ENCODE data around the gene STAC2.
A peak's percentile ranks its signal among the peaks of the same experiment; 100 is the strongest.

The STAC2 gene

DNA sequence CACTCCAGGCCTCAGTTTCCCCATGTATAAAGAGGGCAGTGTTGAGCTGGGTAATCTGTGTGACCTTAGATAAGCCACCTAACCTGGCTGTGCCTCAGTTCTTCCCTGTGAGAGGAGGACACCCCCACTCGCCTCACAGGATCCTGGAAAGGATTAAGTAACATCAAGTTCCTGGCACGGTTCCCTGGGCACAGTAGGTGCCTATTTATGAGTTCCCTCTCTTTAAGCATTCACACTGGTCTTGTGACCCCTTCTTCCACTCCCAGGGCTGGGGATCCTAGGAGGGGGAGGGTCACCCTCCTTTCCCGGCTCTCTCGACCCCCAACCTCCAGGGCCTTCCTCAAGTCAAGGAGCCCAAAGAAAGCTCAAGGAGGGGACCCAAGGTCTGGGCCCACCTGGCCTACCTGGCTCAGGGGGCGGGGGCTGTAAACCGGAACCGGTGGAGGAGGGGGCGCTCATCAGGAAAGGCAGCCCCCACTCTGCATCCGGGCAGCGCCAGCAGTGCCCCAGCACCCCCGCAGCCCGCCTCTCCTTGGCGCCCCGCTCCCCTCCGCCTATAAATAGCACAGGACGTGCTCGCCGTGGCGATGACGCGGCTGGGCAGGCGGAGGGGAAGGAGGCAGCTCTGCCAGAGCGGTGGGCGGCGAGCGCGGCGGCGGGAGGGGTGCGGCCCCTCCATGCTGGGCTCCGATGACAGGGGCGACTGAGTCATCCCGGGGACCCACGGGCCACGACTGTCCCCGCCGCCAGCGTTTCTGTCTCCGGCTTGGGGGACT, 16.2 kb downstream of the STAC2 start:
- DNase-seq, result no peak

DNA sequence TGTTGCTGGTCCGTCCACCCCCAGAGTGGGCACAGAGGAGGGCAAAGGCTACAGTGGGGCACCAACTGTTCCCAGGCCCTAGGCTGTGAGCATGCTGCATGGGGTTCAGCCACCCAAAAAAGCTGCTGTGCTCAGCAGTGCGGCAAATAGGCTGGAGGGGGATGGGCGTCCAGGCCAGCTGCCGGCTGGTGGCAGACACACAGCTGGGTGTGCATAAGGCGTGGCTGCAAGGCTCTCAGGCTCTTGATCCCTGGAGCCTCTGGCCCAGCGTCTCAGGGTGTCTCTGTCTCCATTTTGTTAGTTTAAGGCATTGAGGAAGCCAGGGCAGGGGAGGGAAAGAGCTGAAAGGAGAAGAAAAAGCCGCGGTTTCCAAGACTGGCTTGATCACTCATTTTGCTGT, 16.9 kb downstream of the STAC2 start:
- no peak for DNase-seq

DNA sequence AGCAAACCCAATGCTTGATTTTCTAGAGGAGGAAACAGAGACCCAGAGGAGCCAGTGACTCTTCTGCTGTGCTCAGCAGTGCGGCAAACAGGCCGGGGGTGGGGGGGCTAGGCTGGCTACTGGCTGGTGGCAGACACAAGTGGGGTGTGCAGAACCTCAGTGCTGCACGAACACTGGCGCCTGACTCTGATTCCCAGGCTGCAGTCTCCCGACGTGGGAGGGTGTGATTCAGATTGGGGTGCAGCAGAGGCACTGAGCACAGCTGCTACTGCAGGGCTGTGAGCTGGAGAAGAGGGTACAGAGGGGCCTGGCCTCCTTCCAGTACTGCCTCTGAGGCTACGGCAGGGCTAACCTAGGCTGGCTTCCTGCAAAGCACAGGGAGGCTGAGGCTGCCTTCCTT, 17.6 kb downstream of the STAC2 start:
- DNase-seq, result no peak

DNA sequence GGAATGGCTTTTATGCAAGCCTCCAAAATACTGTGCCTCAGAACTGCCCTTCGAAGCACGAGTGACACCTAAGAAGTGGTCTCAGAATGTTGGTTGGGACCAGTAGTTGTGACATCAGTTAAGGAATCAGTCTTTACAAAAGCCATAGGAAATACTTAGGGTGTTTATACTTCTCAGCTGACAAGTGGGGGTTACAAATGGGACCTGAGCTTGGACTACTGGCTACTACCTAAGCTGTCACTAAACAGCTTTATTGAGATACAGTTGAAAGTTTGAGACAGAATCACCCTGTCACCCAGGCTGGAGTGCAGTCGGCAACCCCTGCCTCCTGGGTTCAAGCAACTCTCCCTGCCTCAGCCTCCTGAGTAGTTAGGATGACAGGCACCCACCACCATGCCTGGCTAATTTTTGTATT, 20.6 kb downstream of the STAC2 start:
- no peak for DNase-seq

DNA sequence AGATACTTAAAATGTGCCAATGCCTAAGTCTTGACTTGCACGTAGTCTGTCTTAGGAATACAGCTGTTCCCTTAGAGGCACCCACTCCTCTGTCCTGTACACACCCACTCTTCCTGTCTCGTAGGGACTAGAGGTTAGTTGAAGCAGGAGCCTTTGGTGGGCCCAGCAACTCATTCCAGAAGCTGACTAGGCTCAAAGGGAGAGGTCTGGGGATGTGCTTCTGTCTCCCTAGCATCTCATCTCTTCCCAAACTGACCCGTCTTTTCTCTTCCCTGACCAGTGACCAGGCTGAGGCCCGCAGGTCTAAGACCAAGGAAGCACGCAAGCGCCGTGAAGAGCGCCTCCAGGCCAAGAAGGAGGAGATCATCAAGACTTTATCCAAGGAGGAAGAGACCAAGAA, 21.5 kb downstream of the STAC2 start:
- no peak for DNase-seq

DNA sequence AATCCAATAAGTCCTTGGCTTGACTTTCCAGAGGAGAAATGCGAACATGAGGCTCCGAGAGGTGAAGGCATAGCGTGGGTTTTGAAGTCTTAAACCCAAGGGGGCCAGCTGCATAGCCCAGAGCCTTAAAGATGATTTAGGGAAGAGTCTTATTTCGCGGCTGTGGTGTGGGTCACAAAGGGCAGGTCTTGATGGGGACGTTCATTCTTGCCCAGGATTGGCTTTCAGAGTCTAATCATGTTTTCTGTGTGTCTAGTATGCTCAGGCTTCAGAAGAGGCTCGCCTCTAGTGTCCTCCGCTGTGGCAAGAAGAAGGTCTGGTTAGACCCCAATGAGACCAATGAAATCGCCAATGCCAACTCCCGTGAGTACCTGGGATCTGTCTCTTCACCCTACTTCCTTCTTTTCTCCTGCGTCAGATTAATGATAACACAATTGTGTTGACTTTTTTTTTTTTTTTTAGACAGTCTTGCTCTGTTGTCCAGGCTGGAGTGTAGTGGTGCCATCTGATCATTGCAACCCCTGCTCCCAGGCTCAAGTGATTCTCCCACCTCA, 24.7 kb downstream of the STAC2 start:
- no peak for DNase-seq

DNA sequence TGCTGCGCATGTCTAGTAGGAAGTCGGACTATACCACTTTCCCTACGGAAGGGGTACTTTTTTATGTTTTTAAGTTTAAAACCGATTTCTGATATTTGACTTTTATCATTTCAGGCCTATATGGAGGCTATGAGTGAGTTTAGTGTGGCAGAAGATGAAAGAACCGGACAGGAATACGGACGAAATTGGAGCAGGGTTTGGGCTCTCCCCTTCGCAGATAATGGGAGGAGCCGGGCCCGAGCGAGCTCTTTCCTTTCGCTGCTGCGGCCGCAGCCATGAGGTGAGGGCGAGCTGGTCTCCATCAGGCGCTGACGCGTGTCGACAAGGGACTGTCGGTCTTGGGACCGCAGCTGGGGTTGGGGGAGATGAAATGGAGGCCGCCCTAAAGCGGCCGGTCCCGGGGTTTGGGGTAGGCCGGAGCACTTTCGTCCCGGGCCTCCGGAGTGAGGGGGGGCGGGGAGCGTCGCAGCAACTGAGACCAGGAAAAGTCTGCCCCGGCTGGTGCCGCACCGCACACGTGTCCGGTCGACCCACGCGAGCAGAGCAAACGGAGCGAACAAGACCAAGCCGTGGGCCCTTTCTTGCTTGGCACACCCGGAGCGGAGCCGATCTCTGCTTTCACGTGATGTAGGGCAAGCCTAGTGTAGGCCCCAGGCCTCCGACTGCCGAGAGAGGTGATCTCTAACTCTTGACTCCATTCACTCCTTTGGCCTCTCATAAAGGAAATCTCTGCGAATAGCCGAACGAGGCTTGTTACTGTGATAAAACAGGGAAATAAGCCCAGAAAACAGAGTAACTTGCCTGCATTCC, 25.5 kb downstream of the STAC2 start, which contains the start of gene RPL19:
RPL19 (plus strand) TSS at position 214 of the 810 bp plus-strand sequence; CDS start at position 276, 62 bp downstream.
- DNase-seq, result no peak

DNA sequence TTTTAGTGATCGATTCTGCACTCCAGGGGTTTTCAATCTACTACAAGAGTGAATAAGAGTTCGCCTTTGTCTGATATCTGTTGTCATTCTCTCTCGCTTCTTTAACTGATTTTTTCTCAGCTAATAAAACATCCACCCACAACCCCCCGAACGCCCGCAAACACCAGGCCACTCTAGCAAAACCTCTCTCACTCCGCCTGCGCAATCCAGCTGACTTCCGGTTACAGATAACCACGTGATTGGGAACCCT, 26.0 kb downstream of the STAC2 start:
- peak; percentile 90 for DNase-seq

DNA sequence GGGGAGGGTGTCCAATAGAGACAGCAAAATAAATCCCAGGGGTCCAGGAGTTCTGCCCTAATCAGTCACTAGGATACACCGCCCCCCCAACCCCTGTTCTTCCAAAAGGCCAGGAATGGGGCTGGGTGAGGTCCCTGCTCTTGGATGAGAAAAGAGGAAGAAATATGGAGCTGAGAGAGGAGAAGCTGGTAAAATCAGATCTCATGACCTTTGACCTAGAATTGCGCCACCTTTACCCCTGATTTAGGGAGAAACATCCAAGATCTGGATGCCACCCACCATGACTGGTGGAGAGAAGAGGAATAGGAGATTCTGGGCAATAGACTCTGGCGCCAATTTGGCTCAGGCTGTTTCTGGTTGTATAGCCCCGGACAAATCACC, 27.6 kb downstream of the STAC2 start:
- DNase-seq, result no peak

DNA sequence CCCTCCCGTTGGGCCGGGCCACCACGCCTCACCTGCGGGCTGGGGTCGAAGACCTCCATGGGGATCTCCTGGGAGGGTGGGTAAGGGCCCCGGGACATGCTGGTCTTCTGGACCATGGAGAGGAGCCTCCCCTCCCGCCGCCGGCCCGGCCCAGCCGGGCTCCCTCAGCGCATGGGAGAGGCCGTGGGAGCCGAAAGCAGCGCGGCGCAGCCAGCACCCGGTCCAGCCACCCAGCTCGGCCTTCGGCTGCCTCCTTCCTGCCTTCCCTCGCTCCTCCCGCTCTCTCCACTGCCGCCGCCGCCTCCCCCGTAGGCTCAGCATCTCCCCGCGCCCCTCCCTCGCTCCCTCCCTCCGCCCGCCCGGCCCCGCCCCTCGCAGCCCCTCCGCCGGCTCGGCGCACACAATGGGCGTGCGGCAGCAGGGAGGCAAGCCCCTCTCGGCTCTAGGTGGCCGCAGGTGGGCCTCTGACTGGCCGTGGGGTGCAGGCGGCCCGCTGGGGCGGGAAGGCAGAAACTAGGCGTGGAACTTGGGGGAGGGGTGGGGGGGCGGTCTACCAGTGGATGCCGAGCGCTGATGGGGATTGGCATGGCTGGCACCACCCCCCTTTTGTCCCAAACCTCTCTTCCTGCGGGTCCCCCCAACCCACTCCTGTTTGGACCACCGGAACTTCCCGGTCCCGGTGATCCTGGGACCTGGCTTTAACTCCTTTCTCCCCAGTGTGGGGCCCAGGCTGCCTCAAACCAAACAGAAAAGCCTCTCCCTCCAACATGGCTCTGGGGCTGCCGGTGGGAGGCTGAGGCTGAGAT, 28.2 kb downstream of the STAC2 start, which contains the start of gene CACNB1:
CACNB1 (minus strand) TSS at position 290 of the 806 bp plus-strand sequence; CDS start at position 116, 174 bp downstream.
- peak; percentile 24 for DNase-seq

DNA sequence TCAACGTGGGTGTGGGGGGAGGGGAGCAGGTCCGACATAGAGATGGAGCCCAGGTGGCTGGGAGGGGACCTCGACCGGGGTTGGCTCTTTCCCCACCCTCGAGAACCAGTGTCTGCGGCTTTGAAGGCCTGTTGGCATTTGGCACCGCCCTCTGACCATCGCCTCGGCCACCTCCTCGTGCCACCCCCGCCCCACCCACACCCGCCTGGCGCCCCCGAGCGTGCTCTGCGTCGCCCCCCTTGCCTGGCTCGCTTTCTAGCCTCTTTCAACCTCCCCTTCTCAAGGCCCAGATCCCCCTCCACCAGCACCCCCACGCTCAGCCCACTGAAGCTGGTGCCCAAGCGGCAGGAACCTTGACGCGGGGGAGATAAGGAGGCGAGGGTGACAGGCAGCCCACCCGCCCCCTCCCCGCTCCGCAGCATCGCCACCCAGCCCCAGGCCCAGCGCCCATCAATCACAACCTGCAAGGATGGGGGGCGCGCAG, 28.9 kb downstream of the STAC2 start:
- no peak for DNase-seq

DNA sequence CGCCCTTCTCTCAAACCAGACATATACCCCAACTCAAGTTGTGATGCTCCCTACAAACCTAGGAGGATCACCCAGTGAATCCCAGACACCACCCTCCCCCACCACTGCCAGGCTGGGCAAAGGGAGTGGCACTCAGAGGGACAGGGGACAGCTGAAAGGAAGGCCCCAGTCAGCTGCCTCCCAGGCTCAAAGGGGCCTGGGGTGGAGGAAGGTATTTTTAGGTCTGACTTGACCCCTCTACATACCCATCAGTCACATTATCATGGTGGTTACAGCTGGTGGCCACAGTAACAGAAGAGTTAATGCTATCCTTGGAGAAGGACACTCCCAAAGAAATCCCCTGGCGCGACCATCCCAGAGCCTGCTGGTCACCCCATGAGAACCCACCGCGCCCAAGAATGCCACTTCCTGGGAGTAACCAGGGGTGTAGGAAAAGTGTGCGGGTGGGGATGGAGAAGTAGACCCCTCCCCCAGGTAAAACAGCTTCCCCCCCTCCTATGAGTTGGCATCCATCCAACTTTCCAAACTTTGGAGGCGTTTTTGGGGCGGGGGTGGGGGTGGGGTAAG, 29.4 kb downstream of the STAC2 start:
- DNase-seq, result no peak

DNA sequence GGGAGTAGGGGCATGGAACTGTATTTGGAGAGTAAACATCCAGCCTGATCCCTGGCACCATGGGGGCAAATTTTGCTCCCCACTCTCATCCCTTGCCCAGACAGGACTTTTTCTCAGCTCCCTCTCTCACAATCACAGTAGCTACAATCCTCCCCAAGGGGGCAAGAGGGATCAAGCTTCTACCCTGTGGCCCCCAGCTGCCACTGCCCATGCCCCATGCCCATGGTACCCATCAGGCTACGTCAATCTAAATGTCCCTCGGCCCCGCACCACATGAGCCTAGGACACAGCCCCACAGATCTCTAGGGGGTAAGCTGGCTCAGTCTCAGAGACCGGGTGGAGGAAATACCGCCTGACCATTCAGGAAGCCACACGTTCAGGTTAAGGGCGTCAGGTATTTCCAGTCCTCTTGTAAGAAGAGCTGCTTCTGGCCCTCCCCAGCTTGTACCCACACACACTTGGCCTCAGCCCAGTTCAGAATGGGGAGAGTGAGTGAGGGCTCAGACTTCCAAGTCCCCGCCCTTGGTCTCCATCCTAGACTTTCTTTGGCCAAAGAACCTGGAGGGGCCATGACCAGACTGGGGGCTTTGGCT, 30.1 kb downstream of the STAC2 start:
- DNase-seq, result no peak

DNA sequence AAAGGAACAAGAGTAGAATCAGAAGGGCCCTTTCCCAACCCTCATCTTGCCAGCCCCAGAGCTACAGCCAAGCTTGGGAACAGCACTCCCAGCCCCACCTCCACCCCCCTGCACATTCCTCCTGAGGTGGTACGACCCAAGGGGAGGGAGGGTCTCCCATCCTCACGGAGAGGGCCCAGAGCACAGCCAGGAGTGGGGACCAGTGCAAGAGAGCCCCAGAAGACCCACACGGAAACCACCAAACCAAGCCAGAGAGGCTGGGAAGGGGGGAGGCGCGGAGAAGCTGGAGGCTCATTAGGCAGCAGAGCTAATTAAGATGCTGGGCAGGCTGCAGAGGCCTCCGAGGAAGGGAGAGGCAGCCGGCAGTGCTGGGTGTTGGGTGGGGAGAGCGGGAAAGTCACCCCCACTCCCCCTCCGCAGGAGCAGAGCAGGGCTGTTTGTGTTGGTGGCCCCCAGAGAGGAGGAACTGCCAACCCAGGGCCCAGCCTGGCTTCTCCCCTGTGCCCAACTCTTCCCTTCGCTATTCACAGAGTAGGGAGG, 30.7 kb downstream of the STAC2 start:
- no peak for DNase-seq

DNA sequence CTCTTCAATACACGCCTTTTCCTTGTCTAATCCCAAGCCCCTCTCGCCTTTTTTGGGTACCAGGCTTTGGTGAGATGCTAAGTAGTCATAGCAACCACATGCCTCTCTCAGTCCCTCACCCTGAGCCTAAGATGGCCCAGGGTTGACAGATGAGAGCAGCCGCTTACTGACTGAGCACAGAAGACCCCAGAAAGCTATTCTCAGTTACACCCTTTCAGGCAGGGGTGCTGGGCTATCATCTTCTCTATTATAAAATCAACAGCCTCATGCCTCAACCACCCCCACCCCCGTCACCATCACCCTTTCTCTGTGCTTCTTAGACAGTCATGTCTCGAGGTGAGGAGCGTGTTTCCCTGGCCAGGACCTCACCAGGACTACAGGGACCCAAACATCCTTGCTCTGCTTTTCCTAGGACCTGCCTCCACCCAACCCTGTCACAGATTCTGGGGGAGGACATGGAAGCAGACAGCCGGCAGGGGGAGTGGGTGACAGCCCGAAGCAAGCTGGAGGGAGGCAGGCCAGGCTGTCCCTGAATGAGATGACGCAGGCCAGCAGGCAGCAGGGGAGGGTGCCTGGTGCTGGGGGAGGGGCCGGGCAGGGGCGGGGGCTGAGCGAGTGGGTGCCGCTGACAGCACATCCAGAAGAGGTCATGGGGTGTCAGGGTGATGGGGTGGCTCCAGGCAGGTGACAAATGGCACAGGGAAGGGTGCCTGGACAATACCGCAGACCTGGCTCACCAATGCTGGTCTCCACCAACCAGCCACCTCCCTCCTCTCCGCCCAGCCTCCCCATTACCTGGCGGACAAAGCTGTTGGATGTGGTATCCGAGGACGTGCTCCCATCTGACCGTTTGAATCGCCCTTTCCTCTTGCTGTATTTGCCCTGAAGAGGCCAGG, 31.4 kb downstream of the STAC2 start:
- no peak for DNase-seq

DNA sequence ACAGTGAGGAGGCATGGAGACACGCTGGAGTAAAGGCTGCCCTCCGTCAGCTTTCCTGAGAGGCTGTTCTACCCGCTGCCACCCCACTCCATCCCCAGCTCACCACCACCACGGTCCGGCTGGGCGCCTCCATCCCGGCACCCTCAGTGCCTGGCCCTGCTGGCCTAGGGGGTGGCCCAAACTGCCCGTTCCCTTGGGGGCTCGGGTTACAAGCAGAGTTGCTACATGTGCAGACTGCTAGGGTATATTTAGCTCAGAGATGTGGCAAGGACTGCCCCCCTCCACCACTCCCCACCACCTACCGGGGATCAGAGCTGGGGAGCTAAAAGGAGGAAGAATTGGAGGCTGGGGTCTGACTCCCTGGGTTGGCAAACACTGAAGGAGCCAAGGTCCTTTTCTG, 32.4 kb downstream of the STAC2 start:
- no peak for DNase-seq

DNA sequence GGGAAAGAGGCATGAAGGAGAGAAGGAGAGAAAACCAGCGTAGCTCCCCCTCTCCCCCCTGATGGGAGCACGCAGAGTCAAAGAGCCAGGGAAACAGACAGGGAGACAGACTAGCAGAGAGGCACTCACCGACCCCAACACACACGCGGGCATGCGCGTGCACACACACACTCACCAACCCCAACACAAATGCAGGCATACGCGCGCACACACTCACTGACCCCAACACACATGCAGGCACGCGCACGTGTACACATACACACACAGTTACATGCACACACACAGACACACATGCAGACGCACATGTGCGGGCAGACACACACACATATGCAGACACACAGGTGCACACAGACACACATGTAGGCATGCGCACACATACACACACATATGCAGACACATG, 32.8 kb downstream of the STAC2 start:
- DNase-seq, result no peak

DNA sequence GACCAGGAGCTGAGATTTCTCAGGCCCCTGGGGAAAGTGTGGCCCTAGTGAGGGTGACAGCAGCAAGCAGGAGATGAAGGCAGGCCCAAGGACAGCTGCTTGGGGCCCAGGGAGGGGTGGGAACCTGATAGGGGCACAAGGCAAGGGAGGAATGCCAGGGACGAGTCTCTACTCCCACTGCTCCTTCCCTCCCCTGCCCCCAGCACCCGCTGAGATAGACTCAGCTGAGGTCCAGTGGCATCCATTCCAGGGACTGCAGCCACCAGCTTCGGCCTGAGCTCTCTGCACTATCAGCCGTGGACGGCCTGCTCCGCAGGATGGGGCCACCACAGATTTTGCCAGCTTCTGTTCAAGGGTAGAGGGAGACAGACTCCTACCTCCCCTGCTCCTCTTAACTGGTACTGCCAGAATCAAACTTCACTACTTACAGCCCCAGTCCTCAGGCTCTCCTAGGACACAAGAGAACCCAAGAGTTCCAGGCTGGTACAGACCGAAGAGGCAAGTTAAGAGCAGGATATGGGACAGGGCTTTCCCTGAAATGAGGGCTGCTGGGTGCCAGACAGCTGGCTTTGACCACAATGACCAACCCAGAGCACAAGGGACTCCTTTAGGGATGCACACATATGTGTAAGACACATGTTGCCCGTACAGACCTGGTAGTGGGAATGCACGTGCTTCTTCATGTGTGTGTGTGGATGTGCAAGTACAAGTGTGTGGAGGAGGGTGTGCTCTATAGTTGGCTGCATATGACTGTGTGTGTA, 33.8 kb downstream of the STAC2 start:
- DNase-seq, result no peak

DNA sequence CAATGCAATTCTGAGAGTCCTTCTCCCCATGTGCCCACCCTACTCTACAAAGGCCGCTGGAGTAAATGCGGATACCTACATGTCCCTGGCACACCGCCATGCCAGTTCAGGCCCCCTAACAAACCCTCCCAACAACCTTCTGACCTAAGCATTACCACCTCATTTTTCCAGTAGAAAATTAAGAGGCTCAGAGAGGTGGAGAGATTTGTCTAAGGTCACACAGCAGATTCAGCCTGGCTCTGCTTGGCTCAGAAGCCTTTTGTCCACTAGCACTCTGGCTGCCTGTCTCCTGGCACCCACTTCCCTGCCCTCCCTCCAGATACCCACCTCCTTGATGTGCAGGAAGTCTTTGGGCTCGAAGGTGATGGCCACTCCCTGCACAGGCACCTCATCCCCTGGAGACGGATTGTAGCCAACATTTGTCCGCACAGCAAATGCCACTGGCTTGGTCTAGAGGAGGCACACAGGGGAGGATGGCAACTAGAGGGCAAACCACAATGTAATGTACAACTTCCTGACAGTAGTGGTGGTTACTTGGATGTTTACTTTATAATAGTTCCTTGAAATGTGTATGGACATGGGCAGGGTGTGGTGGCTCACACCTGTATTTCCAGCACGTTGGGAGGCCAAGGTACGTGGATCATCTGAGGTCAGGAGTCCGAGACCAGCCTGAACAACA, 38.5 kb downstream of the STAC2 start:
- DNase-seq, result no peak
